H1 (cell line): ENCODE measurements around the gene DUSP7. TPM values are rescaled to one million over a fixed set of nuclear protein-coding genes. Genes with fewer than 3 reads are reported as not detected.

ENCODE experiments used
- CHD7 ChIP-seq: fragments of 300-600 bp; sonication (generic); IDR thresholded peaks from 2 replicates; pipeline ENCODE4 v1.7.1; 2012; ENCODE audit warnings: low read length, moderate library complexity, mild to moderate bottlenecking, inconsistent platforms; ENCODE audit not compliant: insufficient replicate concordance
- polyA plus RNA-seq, 7 experiments: library from polyadenylated mRNA; depleted of rRNA in 3 of 7; stranded (reverse) in 5 of 7; unstranded in 2 of 7; fragments of >200 nt in 5 of 7; fragments of 200-250 nt in 2 of 7; gene quantifications; 1 replicate in 5 of 7; 2 replicates in 1 of 7; 4 replicates in 1 of 7; pipeline versions ENCODE4 v1.2.1 to v1.2.3, GENCODE V29; 2011 to 2013; ENCODE audit warnings: missing spikeins in 2 of 7, mixed read lengths in 2 of 7
- total RNA-seq: library from RNA; stranded (reverse); fragmentation: NEBNext Ultra II Directional; extraction: Animal tissue kit (Norgen Biotek cat#: 25700); gene quantifications from 2 replicates; pipeline ENCODE4 v1.2.1, GENCODE V29; 2021

Gene DUSP7
- total and polyA plus RNA-seq, 2 of the 8 experiments (the other 6 are each of a cell fraction or from before 2014, with no cell fraction given), result 19.4 to 24.9 TPM

DNA sequence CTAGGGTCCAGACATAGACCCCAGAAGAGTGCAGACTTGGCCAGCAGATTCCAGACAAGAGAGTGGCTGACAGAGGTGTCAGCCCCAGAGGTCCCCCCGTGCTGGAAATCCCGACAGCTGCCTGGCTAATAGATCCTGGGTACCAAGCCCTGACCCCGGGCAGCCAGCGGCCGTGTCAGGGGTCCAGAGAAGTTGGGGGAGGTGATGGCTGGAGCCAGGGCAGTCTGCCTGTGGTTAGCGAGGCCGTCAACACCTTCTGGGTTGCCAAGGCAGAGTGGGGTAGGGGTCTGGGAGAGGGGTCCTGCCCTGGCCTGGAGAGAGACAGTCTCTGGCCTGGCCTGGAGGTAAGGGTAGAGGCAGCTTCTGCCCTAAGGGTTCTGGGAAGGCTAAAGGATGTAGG, 35.6 kb downstream of the DUSP7 start (continued):
- no peak for TF ChIP-seq CHD7
